Upper lobe of left lung (tissue), 4 donors: ENCODE measurements around the gene CARD19.

Experiments
- CTCF ChIP-seq, 6 experiments: fragments of 450-650 bp in 4 of 6; fragments of 200-600 bp in 2 of 6; sonication (generic) in 2 of 6; IDR thresholded peaks; one replicate each; pipeline ENCODE4 v1.5.1; 2016 to 2019; ENCODE audit warnings: antibody characterized with exemption in 6 of 6
- EP300 ChIP-seq, 4 donors: sonication (generic); formaldehyde crosslinking; IDR thresholded peaks; one replicate each; pipeline ENCODE4 v1.5.1; 2017; ENCODE audit warnings: antibody characterized with exemption in 4 of 4, control low read depth in 2 of 4
- POLR2A ChIP-seq, 4 donors: fragments of 450-650 bp; IDR thresholded peaks; one replicate each; pipeline ENCODE4 v1.5.1; 2016 to 2017; ENCODE audit warnings: antibody characterized with exemption in 4 of 4, mild to moderate bottlenecking in 2 of 4
- POLR2AphosphoS5 ChIP-seq, 2 donors: sonication (generic); formaldehyde crosslinking; IDR thresholded peaks; one replicate each; pipeline ENCODE4 v1.5.1; 2017; ENCODE audit warnings: antibody characterized with exemption in 2 of 2

- TF ChIP-seq CTCF (IDR thresholded peaks at IDR 0.05) (no peak), POLR2AphosphoS5 (IDR thresholded peaks at IDR 0.05) (no peak), POLR2A (IDR thresholded peaks at IDR 0.05) (no peak), EP300 (IDR thresholded peaks at IDR 0.05) (no peak)
Measured at GRCh38 chr9:93112116-93112863, 16.3 kb downstream of the CARD19 start.
